NCI-H1105 (cell line): ENCODE data around the gene ETFBKMT.
"Not testable (repeated sequence)": the region's sequence is repeated elsewhere in the genome, so short reads cannot be mapped to it uniquely, and the experiment has no call there.

ENCODE experiments used
- DNase-seq: peaks from one replicate; lab custom pipeline; 2025; lab: John Stamatoyannopoulos, UW

The ETFBKMT gene

DNA sequence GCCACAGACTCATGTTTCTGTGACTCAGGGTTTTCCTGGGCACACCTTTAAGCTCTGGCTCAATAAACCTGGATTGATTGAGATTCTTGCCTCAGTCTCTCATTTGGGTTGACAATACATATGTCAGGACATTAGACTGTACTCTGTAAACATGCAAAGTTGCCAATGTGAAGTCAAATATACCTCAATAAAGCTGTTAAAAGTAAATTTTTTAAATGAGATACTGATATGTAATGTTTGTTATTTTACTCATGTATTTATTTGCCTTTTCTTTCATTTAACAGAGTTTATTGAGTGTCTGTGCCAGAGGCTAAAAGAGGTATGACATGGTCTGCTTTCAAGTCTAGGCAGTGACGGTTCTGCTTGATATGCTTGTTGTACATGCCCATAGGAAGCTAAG, 3.7 kb upstream of the ETFBKMT start:
- DNase-seq: no peak

DNA sequence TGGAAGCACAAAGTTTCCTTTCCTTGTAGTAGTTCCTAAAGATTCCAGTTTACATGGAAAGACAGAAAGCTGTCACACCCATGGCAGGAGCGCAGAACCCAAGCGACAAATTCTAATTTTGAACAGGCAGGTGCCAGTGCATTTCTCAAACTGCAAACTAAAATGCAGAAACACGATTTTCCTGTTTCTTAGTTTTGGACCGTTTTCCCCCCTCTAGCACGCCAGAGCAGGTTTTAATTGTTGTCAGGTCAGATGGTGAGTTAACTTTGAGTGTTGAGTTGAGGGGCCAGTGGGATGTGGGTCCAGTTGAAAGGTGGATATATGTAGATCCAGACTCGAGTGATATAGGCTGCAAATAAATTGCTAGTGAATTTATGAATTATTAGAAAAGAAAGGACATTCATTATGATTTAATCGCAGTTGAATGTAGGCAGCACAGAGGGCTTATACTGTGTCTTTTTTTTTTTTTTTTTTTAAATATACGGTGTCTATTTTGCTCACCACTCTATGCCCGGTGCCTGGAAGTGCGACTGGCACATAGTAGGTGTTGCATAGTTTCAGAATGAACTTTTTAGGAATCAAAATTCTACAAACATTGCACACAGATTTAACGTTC, 909 bp upstream of the ETFBKMT start:
- no peak for DNase-seq

DNA sequence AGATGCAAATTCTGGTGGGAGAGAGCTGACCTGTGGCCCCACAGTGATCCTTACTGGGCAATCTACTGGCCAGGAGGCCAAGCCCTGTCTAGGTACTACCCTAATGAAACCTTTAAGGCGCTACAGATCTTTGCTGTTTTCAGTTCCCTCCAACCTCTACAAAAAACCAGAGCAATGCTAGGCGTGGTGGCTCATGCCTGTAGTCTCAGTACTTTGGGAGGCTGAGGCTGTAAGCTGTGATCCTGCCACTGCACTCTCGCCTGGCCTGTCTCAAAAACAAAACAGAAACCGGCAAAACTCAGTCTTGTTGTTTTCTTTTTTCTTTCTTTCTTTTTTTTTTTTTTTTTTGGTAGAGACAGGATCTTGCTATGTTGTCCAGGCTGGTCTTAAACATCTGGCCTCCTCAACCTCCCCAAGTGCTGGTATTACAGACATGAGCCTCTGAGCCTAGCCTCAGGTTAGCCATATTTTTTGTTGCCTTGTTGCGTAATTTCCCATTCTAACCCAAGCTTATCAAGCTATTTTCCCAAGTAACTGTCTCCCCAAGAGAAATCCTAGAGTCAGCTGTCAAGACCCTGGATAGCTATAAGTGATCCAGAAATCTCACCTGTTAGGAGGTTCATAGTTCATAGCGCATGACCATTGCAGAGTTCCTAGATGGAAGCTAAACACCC, 2.8 kb downstream of the ETFBKMT start:
- no peak for DNase-seq

DNA sequence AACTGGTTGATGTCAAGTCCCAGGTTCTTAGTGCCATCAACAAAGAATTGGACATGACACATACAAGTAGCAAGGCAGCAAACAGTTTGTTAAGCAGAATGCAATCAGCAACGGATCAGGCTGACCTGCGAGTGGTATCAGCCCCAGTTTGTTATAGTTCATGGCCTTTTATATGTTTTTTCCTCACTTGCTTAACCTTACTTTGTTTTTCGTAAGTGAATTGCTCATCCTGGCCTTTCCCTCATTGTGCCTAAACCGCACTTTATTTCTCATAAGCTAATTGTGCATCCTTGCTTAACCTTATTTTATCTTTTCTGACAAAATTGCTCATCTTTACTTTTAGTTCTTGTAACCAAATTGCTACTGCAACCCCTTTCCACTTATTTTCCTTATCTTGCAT, 4.1 kb downstream of the ETFBKMT start:
- no peak for DNase-seq

DNA sequence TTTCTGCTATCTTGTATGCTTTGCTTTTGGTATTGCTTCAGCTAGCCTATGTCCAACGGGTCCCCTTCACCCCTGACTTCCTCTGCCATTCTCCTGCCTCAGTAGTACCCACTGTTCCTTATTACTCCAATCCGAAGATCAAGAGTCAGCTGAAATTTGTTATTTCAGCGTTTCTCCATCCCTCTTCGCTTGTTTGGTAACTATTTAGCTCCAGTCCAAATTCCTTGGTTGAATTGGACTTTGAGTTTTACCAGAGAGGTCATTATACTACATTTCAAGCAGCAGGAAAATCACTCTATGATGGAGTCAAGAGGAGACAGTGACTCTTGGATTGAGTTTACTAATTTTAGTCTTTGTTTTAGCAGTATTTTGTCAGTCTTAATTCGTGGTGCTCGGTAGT, 4.5 kb downstream of the ETFBKMT start:
- no peak for DNase-seq

DNA sequence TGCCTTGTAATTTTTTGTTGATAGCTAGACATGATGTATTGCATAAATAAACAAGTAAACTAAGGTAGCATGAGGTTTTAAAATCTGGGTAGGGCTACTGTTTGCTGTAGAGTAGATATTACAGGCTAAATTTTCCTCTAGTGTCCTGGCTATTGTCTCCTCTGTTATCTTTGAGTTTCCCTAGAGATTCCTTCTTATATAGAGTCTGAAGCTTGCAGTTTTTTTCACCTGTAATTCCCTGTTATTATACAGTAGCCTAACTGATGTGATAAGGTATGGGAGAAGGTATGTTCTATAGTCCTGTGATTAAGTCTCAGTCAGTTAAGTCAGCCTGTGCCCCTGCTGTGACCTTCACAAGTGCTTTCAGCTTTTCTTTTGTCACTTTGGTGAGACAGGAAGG, 9.5 kb downstream of the ETFBKMT start:
- no peak for DNase-seq

DNA sequence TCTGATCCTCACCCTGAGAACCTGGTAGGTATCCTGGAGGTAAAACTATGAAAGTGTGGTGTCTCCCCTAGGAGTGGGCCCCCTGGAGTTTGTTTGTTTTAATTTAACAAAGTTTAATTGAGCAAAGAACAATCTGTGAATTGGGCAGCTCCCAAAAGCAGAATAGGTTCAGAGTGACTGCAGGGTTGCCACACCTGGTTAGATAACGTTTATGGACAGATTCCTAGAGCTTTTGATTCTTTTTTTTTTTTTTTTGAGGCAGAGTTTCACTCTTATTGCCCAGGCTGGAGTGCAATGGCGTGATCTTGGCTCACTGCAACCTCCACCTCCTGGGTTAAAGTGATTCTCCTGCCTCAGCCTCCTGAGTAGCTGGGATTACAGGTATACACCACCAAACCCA, 10.1 kb downstream of the ETFBKMT start:
- DNase-seq: not testable (repeated sequence)

DNA sequence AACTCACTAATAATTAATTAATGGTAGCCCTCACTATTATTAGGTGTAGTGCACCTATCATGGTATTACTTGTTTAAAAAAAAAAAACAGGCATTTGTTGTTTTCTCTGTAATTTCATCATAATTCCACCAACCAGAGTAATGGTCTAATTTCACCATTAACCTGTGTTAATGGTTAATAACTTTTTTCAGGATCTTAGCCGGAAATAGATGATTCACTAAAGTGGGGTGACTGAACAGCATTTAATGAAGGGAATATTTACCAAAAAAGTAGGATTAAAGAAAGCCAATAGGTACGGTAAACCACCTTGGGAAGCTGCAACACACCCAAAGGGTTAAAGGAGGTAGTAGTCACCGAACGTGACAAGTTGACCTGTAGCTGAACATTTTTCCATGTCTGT, 13.0 kb downstream of the ETFBKMT start:
- no peak for DNase-seq

DNA sequence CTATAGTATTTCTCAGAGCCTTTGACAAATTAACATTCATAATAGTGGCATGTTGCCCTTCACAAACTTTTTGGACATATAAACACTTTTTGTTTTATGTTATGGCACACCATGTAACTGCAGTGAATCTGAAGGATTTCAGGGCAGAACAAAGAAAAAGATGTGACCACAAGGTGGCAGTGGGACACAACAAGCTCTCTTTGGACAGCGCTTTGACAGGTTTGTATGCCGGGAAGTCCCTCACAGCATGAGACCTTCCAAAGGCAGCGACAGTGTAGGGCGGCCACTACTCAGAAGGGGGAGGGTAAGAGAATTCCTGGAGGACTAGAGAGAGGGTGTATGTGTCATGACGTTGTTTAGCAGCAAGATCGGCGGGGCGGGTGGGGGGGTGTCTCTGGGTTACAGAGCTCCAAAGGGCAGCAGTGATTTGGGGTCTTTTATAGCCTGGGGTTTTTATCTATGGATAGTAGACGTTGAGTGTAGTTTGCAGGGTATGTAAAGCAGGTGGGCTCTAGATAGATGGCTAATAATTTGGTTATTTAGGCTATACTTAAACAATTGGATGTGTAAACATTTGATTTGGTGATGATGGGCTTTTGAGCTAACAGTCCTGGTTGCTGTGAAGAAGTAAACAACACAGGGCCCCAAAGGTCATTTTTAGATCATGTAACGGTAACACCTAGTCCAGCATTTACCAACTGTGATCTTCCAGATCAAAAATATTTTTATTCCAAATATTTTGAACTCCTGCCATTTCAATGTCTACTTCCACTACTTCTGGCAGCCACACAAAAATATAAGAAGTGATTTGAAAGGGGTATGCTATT, 22.9 kb downstream of the ETFBKMT start:
- DNase-seq: peak; percentile 62

DNA sequence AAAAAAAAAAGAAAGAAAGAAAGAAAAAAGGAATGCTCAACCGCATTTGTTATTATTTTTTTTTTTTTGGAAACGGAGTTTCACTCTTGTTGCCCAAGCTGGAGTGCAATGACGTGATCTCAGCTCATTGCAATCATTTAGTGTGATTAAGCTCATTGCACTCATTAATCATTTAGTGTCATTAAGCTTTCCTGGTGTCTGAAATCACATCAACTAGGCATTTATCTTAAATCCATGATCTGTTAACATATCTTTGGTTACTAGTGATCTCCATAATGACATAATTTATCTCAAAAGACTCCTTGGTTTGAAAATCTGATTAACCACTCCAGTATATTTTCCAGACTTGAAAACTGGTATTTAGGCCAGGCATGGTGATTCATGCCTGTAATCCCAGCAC, 26.3 kb downstream of the ETFBKMT start:
- no peak for DNase-seq

DNA sequence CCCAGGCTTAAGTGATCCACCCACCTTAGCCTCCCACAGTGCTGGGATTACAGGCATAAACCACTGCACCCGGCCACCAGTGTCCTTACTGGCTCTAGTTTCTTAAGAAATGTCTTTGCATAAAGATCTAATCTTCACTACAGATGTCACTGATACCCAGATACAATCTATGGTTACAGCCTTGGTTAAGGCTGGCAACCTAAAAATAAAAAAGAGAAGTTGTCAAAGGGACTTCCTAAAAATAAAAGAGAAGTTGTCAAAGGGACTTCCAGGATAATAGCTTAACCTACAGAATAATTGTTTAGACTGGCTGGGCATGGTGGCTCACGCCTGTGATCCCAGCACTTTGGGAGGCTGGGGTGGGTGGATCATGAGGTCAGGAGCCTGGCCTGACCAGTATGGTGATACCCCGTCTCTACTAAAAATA, 27.6 kb downstream of the ETFBKMT start:
- DNase-seq: no peak

DNA sequence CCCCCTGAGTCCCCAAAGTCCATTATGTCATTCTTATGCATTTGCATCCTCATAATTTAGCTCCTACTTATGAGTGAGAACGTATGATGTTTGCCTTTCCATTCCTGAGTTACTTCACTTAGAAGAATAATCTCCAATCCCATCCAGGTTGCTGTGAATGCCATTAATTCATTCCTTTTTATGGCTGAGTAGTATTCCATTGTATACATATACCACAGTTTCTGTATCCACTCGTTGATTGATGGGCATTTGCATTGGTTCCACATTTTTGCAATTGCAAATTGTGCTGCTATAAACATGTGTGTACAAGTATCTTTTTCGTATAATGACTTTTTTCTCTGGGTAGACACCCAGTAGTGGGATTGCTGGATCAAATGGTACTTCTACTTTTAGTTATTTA, 30.4 kb downstream of the ETFBKMT start:
- DNase-seq: not testable (repeated sequence)

DNA sequence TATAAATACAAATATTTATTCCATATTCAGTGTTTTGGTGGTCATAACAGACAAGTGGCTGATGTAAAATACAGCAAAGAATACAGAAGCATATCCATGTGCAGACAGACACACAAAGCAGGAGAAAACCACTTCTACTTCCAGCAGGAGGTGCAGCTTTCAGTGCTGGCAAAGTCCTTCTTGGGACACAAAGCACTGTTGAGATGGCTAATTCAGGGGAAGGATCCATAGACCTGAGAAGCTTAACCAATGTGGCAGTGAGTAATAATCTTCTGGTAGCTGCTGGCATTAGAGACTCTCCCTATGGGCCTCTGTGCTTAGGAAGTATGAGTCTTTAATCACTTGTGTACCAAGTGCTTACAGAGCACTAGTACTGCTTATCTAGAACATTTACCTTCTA, 42.6 kb downstream of the ETFBKMT start:
- no peak for DNase-seq

DNA sequence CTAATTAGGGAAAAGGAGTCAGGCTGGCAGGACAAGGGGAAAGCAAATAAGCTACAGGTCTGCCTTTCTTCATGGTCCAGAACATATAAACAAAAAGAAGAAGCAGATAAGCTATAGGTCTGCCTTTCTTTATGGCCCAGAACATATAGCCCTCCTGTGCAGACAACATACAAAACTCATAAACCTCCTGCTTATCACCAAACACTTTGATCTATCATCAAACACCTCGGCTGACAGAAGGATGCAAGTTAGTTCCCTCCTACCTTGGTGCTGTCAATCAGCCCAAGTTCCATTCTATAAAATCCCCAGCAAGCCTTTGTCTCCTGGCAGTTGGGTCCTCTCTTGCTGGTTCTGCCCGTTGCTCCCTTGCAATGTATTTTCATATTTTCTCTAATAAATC, 46.1 kb downstream of the ETFBKMT start:
- no peak for DNase-seq

DNA sequence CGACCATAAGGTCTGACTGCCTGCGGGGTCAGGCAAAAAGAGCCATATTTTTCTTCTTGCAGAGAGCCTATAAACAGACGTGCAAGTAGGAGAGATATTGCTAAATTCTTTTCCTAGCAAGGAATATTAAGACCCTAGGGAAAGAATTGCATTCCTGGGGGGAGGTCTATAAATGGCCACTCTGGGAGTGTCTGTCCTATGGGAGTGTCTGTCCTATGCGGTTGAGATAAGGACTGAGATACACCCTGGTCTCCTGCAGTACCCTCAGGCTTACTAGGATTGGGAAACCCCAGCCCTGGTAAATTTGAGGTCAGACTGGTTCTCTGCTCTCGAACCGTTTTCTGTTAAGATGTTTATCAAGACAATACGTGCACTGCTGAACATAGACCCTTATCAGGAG, 48.6 kb downstream of the ETFBKMT start:
- not testable (repeated sequence) for DNase-seq

DNA sequence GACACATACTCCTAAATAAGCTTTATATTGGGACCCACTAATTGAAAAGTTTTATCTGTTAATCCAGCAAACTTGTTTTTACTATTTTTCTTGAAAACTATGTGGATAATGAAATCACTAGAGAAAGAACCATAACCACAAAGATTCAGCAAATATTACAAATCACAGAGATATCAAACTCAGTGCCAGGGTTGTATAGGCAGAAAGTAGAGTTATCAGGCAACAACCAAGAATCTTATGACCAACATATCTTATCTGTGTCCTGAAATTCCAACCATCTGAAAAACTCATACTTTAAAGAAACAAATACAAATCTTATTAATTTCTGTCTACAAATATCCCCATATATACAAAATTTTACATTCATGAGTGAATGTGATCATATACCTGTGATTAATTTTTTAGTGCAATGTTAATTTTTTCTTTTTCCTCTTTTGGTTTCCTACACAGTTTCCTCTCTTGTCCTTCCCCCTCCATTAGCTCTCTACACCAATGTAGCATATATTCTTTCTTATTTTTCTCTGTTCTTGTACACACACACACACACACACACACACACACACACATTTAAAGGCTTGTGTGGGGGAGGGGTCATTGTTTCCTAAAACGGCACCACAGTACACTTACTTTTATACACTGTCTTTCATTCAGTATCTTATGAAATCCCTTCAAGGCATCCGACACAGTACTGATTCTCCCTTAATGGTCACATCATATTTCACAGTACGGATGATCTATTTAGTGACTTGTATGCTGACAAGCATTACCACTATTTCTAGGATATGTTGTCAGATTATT, 50.7 kb downstream of the ETFBKMT start:
- DNase-seq: no peak

DNA sequence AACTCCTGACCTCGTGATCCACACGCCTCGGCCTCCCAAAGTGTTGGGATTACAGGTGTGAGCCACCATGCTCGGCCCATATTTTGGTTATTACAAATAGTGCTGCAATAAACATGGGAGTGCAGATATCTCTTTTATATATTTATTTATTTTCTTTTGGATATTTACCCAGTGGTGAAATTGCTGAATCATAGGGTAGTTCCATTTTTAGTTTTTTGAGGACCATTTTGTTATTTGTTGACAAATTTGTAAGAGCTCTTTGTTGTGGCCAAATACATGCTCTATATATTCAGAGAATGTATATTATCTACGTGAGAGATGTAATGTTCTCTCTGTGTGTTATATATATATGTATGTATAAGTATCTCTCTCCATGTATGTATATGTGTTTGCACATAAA, 53.4 kb downstream of the ETFBKMT start:
- no peak for DNase-seq

DNA sequence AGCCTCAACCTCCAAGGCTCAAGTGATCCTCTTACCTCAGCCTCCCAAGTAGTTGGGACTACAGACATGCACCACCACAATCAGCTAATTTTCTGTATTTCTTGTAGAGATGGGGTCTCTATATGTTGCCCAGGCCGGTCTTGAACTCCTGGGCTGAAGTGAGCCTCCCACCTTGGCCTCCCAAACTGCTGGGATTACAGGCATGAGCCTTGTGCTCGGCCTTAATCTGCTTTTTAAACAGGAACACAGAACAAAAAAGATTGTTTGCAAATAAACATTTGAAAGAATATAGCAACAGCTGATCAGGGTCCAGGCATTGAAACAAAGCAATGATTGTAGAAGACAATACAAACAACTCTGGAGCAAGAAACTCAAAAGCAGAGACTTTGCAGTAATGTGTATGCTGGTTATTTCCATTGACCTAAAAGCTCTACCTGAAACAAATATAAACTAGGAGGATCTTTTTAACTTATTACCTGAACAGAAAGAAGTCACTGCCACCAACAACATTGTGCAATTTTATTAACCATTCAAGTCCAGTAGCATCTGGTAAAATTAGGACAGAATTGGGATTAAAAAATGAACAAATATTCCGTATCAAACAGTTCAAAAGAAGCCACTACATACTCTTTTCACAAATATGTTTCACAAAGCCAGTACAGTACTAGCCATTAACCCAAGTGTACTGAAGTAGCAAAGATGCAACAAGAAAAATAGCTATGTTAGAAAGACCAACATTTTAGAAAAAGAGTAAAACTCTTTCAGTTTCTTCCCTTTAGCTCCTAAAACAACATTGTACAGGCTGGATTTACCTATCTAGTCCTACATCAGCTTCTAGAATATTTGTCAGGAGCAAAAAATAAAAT, 55.2 kb downstream of the ETFBKMT start:
- no peak for DNase-seq

DNA sequence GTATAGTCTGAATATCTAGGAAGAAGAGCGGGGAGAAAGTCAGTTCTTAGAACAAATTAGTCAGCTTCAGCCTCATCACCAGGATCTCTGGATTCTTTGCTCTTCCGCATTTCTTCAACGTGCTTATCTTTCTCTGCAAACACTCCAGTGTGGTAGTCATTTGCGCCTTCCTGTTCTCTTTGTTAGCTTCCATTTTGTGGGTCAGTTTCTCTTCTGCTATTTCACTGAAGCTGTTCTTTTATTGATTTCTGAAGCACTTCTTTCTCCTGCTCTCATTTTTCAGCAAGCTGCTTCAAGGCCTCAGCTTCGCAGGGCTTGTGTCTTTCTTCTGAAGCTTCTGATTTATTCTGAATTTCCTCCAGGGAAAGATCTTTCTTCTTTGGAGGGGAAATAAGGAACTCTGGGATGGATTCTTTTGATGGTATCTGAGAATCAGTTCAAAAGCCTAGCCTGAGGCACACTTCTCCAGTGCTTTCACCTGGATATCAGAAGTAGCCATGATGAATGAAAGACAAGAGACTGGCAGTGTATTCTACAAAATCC, 55.9 kb downstream of the ETFBKMT start:
- DNase-seq: no peak

DNA sequence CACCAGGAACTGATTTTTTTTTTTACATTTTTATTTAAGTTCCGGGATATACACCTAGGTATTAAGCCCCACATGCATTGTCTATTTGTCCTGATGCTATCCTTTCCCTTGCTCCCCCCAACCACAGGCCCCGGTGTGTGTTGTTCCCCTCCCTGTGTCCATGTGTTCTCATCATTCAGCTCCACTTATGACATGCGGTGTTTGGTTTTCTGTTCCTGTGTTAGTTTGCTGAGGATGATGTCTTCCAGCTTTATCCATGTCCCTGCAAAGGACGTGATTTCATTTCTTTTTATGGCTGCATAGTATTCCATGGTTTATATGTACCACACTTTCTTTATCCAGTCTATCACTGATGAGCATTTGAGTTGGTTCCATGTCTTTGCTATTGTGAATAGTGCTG, 57.5 kb downstream of the ETFBKMT start:
- not testable (repeated sequence) for DNase-seq
